Smooth muscle cell (in vitro differentiated cells): ENCODE results near the gene OXT. TPM values are rescaled to one million over a fixed set of nuclear protein-coding genes. Genes with fewer than 3 reads are reported as not detected.

Source experiments
- DNase-seq: peaks from one replicate; lab custom pipeline; 2025; ENCODE audit not compliant: unreplicated experiment; lab: John Stamatoyannopoulos, UW
- H2AFZ ChIP-seq: fragments of 200-600 bp; sonication (generic); 2 replicates; pipeline ENCODE4 v1.6.0; 2016; ENCODE audit warnings: antibody characterized with exemption, low read depth, mild to moderate bottlenecking
- H3F3A ChIP-seq: fragments of 200-600 bp; sonication (generic); 2 replicates; pipeline ENCODE4 v1.6.0; 2017; ENCODE audit warnings: antibody characterized with exemption, low read depth
- H3K27ac ChIP-seq: fragments of 200-600 bp; sonication (generic); 2 replicates; pipeline ENCODE4 v1.5.1; 2016; ENCODE audit warnings: low read depth, mild to moderate bottlenecking
- H3K27me3 ChIP-seq: fragments of 200-600 bp; sonication (generic); 2 replicates; pipeline ENCODE4 v1.6.1; 2016; ENCODE audit warnings: low read depth, mild to moderate bottlenecking
- H3K36me3 ChIP-seq: fragments of 200-600 bp; sonication (generic); 2 replicates; pipeline ENCODE4 v1.5.1; 2016; ENCODE audit warnings: low read depth
- H3K4me1 ChIP-seq: fragments of 200-600 bp; sonication (generic); 2 replicates; pipeline ENCODE4 v1.5.1; 2016; ENCODE audit warnings: low read depth
- H3K4me2 ChIP-seq: fragments of 200-600 bp; sonication (generic); 2 replicates; pipeline ENCODE4 v1.6.0; 2016; ENCODE audit warnings: mild to moderate bottlenecking
- H3K4me3 ChIP-seq: fragments of 200-600 bp; sonication (generic); 2 replicates; pipeline ENCODE4 v1.5.1; 2016; ENCODE audit warnings: mild to moderate bottlenecking
- H3K79me2 ChIP-seq: fragments of 200-600 bp; sonication (generic); 2 replicates; pipeline ENCODE4 v1.6.0; 2016; ENCODE audit warnings: low read depth, mild to moderate bottlenecking
- H3K9ac ChIP-seq: fragments of 200-600 bp; sonication (generic); 2 replicates; pipeline ENCODE4 v1.6.0; 2016; ENCODE audit warnings: low read depth
- H3K9me3 ChIP-seq: fragments of 200-600 bp; sonication (generic); replicated peaks from 2 replicates; pipeline ENCODE4 v1.5.1; 2016; ENCODE audit warnings: low read depth
- H4K20me1 ChIP-seq: fragments of 200-600 bp; sonication (generic); 2 replicates; pipeline ENCODE4 v1.6.0; 2016; ENCODE audit warnings: low read depth
- CTCF ChIP-seq: fragments of 200-600 bp; sonication (generic); IDR thresholded peaks from 2 replicates; pipeline ENCODE4 v1.5.1; 2017; ENCODE audit warnings: borderline replicate concordance, mild to moderate bottlenecking, antibody characterized with exemption; ENCODE audit not compliant: insufficient read depth, poor library complexity, severe bottlenecking
- WGBS: methylation state at CpG from one replicate; pipeline ENCODE4 v1.1.7; 2016; ENCODE audit warnings: low lambda C conversion rate; 5-methylcytosine and 5-hydroxymethylcytosine counted together
- polyA plus RNA-seq: library from polyadenylated mRNA; unstranded; fragments of >200 nt; fragmentation: Nextera tagmentation; extraction: Ambion mirVana; gene quantifications from 2 replicates; pipeline ENCODE4 v1.2.1, GENCODE V29; 2016
- total RNA-seq: library from RNA; depleted of rRNA; stranded (reverse); fragments of >200 nt; gene quantifications from 2 replicates; pipeline ENCODE4 v1.2.3, GENCODE V29; 2014

Gene OXT
- total and polyA plus RNA-seq, 2 experiments from 2014 or later, result 2.8 TPM; not detected in 1

- H3K36me3 ChIP-seq, result no peaks in the 10 kb centered on the region
- WGBS, result 97% methylated on average over 11 of the region's 11 CpGs
- no peaks in the 10 kb centered on the region for H3K4me1 ChIP-seq
- H3K27me3 ChIP-seq, result no peaks in the 10 kb centered on the region
- no peak overlapping the region for H2AFZ ChIP-seq
- DNase-seq, result no peak
- no peaks in the 10 kb centered on the region for H3K9me3 ChIP-seq
- H3K4me2 ChIP-seq, result no peak overlapping the region
- no peaks in the 10 kb centered on the region for H3K79me2 ChIP-seq
- H3F3A ChIP-seq, result no peaks in the 10 kb centered on the region
- H3K27ac ChIP-seq, result no peak overlapping the region
- H3K9ac ChIP-seq, result no peak overlapping the region
- H4K20me1 ChIP-seq, result peaks cover 5% of the 10 kb centered on the region
- H3K4me3 ChIP-seq, result no peak overlapping the region
- TF ChIP-seq CTCF, result no peak
Measured at GRCh38 chr20:3121271-3121911, 50.0 kb downstream of the OXT start.

Other genes starting within 250 kb of the OXT start
- 18.7 and 24.2 TPM in 2 replicates for gene PCED1A, start 231.0 kb upstream of the OXT start, total RNA-seq
- 43.7 and 46.7 TPM in 2 replicates for gene PCED1A, start 231.0 kb upstream of the OXT start, polyA plus RNA-seq
- gene VPS16, start 230.9 kb upstream of the OXT start, total RNA-seq, result 26.3 and 30.2 TPM in 2 replicates
- gene VPS16, start 230.9 kb upstream of the OXT start, polyA plus RNA-seq, result 32.4 and 36.9 TPM in 2 replicates
- 48.9 and 66.1 TPM in 2 replicates for gene PTPRA, start 198.1 kb upstream of the OXT start, total RNA-seq
- gene PTPRA, start 198.1 kb upstream of the OXT start, polyA plus RNA-seq, result 35.3 and 38.4 TPM in 2 replicates
- gene GNRH2, start 28.0 kb upstream of the OXT start, total RNA-seq, result not detected in 2 replicates
- gene GNRH2, start 28.0 kb upstream of the OXT start, polyA plus RNA-seq, result not detected in 2 replicates
- 18.3 and 24.4 TPM in 2 replicates for gene MRPS26, start 25.6 kb upstream of the OXT start, total RNA-seq
- gene MRPS26, start 25.6 kb upstream of the OXT start, polyA plus RNA-seq, result 62.9 and 79.6 TPM in 2 replicates
- gene AVP, start 13.1 kb downstream of the OXT start, total RNA-seq, result not detected in 2 replicates
- not detected in 2 replicates for gene AVP, start 13.1 kb downstream of the OXT start, polyA plus RNA-seq
- 17.2 and 24.2 TPM in 2 replicates for gene FASTKD5, start 88.2 kb downstream of the OXT start, total RNA-seq
- 11.8 TPM in 2 replicates for gene FASTKD5, start 88.2 kb downstream of the OXT start, polyA plus RNA-seq
- gene UBOX5, start 88.2 kb downstream of the OXT start, total RNA-seq, result 3.4 and 4.9 TPM in 2 replicates
- gene UBOX5, start 88.2 kb downstream of the OXT start, polyA plus RNA-seq, result 8.1 and 9.0 TPM in 2 replicates
- 3.6 and 6.9 TPM in 2 replicates for gene LZTS3, start 101.9 kb downstream of the OXT start, total RNA-seq
- gene LZTS3, start 101.9 kb downstream of the OXT start, polyA plus RNA-seq, result 6.1 and 9.0 TPM in 2 replicates
- 20.4 and 55.4 TPM in 2 replicates for gene DDRGK1, start 133.1 kb downstream of the OXT start, total RNA-seq
- gene DDRGK1, start 133.1 kb downstream of the OXT start, polyA plus RNA-seq, result 48.0 and 66.6 TPM in 2 replicates
- 18.9 and 20.4 TPM in 2 replicates for gene ITPA, start 137.9 kb downstream of the OXT start, total RNA-seq
- 51.6 and 55.8 TPM in 2 replicates for gene ITPA, start 137.9 kb downstream of the OXT start, polyA plus RNA-seq
- gene SLC4A11, start 167.6 kb downstream of the OXT start, total RNA-seq, result 0.27 and 0.45 TPM in 2 replicates
- 1.5 and 3.4 TPM in 2 replicates for gene SLC4A11, start 167.6 kb downstream of the OXT start, polyA plus RNA-seq